Astrocyte (in vitro differentiated cells and primary cell): ENCODE data around the gene ADRA2C. TPM values are rescaled to one million over a fixed set of nuclear protein-coding genes. Genes with fewer than 3 reads are reported as not detected.

ENCODE experiments used
- DNase-seq: peaks from one replicate; pipeline ENCODE4 v3.0.0-alpha.2; 2010; ENCODE audit warnings: low read depth
- FAIRE-seq: peaks from 2 replicates; lab custom pipeline; 2011; peaks lifted over from hg19 to GRCh38; lab: Jason Lieb, UNC
- H2AFZ ChIP-seq: 2 replicates; pipeline ENCODE4 v1.6.0; 2012; ENCODE audit warnings: low read depth, low read length, inconsistent platforms
- H3K27ac ChIP-seq: 2 replicates; pipeline ENCODE4 v1.5.1; 2011; ENCODE audit warnings: low read depth, low read length, inconsistent platforms
- H3K27me3 ChIP-seq: 2 replicates; pipeline ENCODE4 v1.6.0; 2011; ENCODE audit warnings: low read length, inconsistent platforms; ENCODE audit not compliant: insufficient read depth
- H3K36me3 ChIP-seq: 2 replicates; pipeline ENCODE4 v1.5.1; 2011; ENCODE audit warnings: low read length, inconsistent platforms; ENCODE audit not compliant: insufficient read depth
- H3K4me1 ChIP-seq: 2 replicates; pipeline ENCODE4 v1.5.1; 2011; ENCODE audit warnings: low read length, inconsistent platforms; ENCODE audit not compliant: insufficient read depth
- H3K4me2 ChIP-seq: 2 replicates; pipeline ENCODE4 v1.6.0; 2012; ENCODE audit warnings: low read length, inconsistent platforms
- H3K4me3 ChIP-seq: 2 replicates; pipeline ENCODE4 v1.5.1; 2011; ENCODE audit warnings: low read depth, mild to moderate bottlenecking, low read length, inconsistent platforms; ENCODE audit not compliant: insufficient read depth
- H3K79me2 ChIP-seq: 2 replicates; pipeline ENCODE4 v1.6.0; 2012; ENCODE audit warnings: mild to moderate bottlenecking, low read length, inconsistent platforms; ENCODE audit not compliant: insufficient read depth
- H3K9ac ChIP-seq: 2 replicates; pipeline ENCODE4 v1.6.0; 2012; ENCODE audit warnings: mild to moderate bottlenecking, low read length, inconsistent platforms
- H3K9me3 ChIP-seq: 2 replicates; pipeline ENCODE4 v1.5.1; 2012; ENCODE audit warnings: low read depth, mild to moderate bottlenecking, low read length, inconsistent platforms; ENCODE audit not compliant: insufficient read depth
- H4K20me1 ChIP-seq: 2 replicates; pipeline ENCODE4 v1.6.0; 2012; ENCODE audit warnings: low read length, inconsistent platforms; ENCODE audit not compliant: insufficient read depth
- H3K27ac Mint-ChIP-seq: one replicate; pipeline ENCODE4 v1.8.0; 2021; ENCODE audit warnings: mild to moderate bottlenecking, mixed read lengths; ENCODE audit not compliant: unreplicated experiment
- H3K27me3 Mint-ChIP-seq: one replicate; pipeline ENCODE4 v1.8.0; 2021; ENCODE audit warnings: low read depth, mixed read lengths; ENCODE audit not compliant: unreplicated experiment
- H3K36me3 Mint-ChIP-seq: one replicate; pipeline ENCODE4 v1.8.0; 2021; ENCODE audit warnings: low read depth, mixed read lengths; ENCODE audit not compliant: unreplicated experiment
- H3K4me1 Mint-ChIP-seq: one replicate; pipeline ENCODE4 v1.8.0; 2021; ENCODE audit warnings: low read depth, mixed read lengths; ENCODE audit not compliant: unreplicated experiment
- H3K4me3 Mint-ChIP-seq: one replicate; pipeline ENCODE4 v1.8.0; 2021; ENCODE audit warnings: mild to moderate bottlenecking, moderate library complexity, mixed read lengths; ENCODE audit not compliant: unreplicated experiment
- H3K9me3 Mint-ChIP-seq: one replicate; pipeline ENCODE4 v1.8.0; 2021; ENCODE audit warnings: mild to moderate bottlenecking, mixed read lengths; ENCODE audit not compliant: unreplicated experiment
- EZH2 ChIP-seq: IDR thresholded peaks from 2 replicates; pipeline ENCODE4 v1.6.1; 2012; ENCODE audit warnings: mild to moderate bottlenecking, low read length, inconsistent platforms; ENCODE audit not compliant: insufficient read depth
- total RNA-seq: library from RNA; stranded (reverse); gene quantifications from 2 replicates; pipeline ENCODE4 v1.2.1, GENCODE V29; 2021
- TF ChIP-seq, protein P1 (sequence below): IDR thresholded peaks from 2 replicates; pipeline ENCODE4 v1.5.1; 2011; ENCODE audit warnings: low read depth, mild to moderate bottlenecking, inconsistent platforms, low read length, moderate library complexity; ENCODE audit not compliant: insufficient read depth

ADRA2C gene
- total RNA-seq, 1 donor from 2014 or later = 4.2 TPM

- H3K27ac Mint-ChIP-seq = no peak overlapping the region
- TF ChIP-seq, protein P1, sequence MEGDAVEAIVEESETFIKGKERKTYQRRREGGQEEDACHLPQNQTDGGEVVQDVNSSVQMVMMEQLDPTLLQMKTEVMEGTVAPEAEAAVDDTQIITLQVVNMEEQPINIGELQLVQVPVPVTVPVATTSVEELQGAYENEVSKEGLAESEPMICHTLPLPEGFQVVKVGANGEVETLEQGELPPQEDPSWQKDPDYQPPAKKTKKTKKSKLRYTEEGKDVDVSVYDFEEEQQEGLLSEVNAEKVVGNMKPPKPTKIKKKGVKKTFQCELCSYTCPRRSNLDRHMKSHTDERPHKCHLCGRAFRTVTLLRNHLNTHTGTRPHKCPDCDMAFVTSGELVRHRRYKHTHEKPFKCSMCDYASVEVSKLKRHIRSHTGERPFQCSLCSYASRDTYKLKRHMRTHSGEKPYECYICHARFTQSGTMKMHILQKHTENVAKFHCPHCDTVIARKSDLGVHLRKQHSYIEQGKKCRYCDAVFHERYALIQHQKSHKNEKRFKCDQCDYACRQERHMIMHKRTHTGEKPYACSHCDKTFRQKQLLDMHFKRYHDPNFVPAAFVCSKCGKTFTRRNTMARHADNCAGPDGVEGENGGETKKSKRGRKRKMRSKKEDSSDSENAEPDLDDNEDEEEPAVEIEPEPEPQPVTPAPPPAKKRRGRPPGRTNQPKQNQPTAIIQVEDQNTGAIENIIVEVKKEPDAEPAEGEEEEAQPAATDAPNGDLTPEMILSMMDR = no peak
- no peak for TF ChIP-seq EZH2
- H3K27me3 ChIP-seq = peaks cover 2% of the 10 kb centered on the region
- H3K36me3 ChIP-seq = no peaks in the 10 kb centered on the region
- no peaks in the 10 kb centered on the region for H3K79me2 ChIP-seq
- H3K4me1 ChIP-seq = no peaks in the 10 kb centered on the region
- no peak overlapping the region for H3K4me3 ChIP-seq
- peaks cover 41% of the 10 kb centered on the region for H3K27me3 Mint-ChIP-seq
- H3K27ac ChIP-seq = no peak overlapping the region
- DNase-seq = no peak
- no peak overlapping the region for H3K9ac ChIP-seq
- no peak overlapping the region for H3K4me3 Mint-ChIP-seq
- H3K36me3 Mint-ChIP-seq = peaks cover 2% of the 10 kb centered on the region
- H3K4me1 Mint-ChIP-seq = no peaks in the 10 kb centered on the region
- no peak for FAIRE-seq
- H2AFZ ChIP-seq = no peak overlapping the region
- H3K9me3 ChIP-seq = no peaks in the 10 kb centered on the region
- no peaks in the 10 kb centered on the region for H3K9me3 Mint-ChIP-seq
- no peaks in the 10 kb centered on the region for H4K20me1 ChIP-seq
- no peak overlapping the region for H3K4me2 ChIP-seq
Observed at GRCh38 chr4:3802571-3803474, 36.6 kb downstream of the ADRA2C start.

- H3K9me3 Mint-ChIP-seq = no peaks in the 10 kb centered on the region
- H3K4me3 Mint-ChIP-seq = no peak overlapping the region
- Histone ChIP-seq H3K4me1 (no peaks in the 10 kb centered on the region), H3K79me2 (no peaks in the 10 kb centered on the region), H4K20me1 (no peaks in the 10 kb centered on the region), H3K36me3 (no peaks in the 10 kb centered on the region), H3K9ac (no peak overlapping the region), H3K4me2 (no peak overlapping the region), H3K9me3 (no peaks in the 10 kb centered on the region), H3K27me3 (peaks cover 6% of the 10 kb centered on the region), H2AFZ (no peak overlapping the region), H3K27ac (no peak overlapping the region), H3K4me3 (no peak overlapping the region)
- DNase-seq (no peak), FAIRE-seq (no peak)
- peaks cover 44% of the 10 kb centered on the region for H3K27me3 Mint-ChIP-seq
- no peak for TF ChIP-seq EZH2
- peaks cover 2% of the 10 kb centered on the region for H3K36me3 Mint-ChIP-seq
- H3K27ac Mint-ChIP-seq = no peak overlapping the region
- H3K4me1 Mint-ChIP-seq = no peaks in the 10 kb centered on the region
Observed at GRCh38 chr4:3803475-3803847, 37.3 kb downstream of the ADRA2C start.

- Histone ChIP-seq H3K27me3 (peaks cover 6% of the 10 kb centered on the region), H3K4me3 (no peak overlapping the region), H3K36me3 (no peaks in the 10 kb centered on the region), H3K9ac (no peak overlapping the region), H3K4me2 (no peak overlapping the region), H4K20me1 (no peaks in the 10 kb centered on the region), H2AFZ (no peak overlapping the region), H3K27ac (no peak overlapping the region), H3K79me2 (no peaks in the 10 kb centered on the region), H3K9me3 (no peaks in the 10 kb centered on the region), H3K4me1 (no peaks in the 10 kb centered on the region)
- no peaks in the 10 kb centered on the region for H3K4me1 Mint-ChIP-seq
- H3K27ac Mint-ChIP-seq = no peak overlapping the region
- H3K4me3 Mint-ChIP-seq = no peak overlapping the region
- peaks cover 2% of the 10 kb centered on the region for H3K36me3 Mint-ChIP-seq
- DNase-seq = no peak
- no peak for TF ChIP-seq EZH2
- TF ChIP-seq, protein P1 = no peak
- H3K27me3 Mint-ChIP-seq = peaks cover 49% of the 10 kb centered on the region
- H3K9me3 Mint-ChIP-seq = no peaks in the 10 kb centered on the region
- no peak for FAIRE-seq
Observed at GRCh38 chr4:3803946-3804345, 37.8 kb downstream of the ADRA2C start.
